ENCODE results near the gene HERPUD1.
"Not testable (repeated sequence)": the region's sequence is repeated elsewhere in the genome, so short reads cannot be mapped to it uniquely, and the experiment has no call there.

The HERPUD1 gene

GRCh38 chr16:56980792-56981724 lies 49.1 kb downstream of the HERPUD1 start:
- DNase-seq (ENCODE audit: low read depth in 2 of 2), result no peak

GRCh38 chr16:56981729-56982271 lies 49.9 kb downstream of the HERPUD1 start:
- DNase-seq (ENCODE audit: low read depth in 2 of 2), result no peak

- DNase-seq (ENCODE audit: low read depth in 2 of 2), result no peak
Measured at GRCh38 chr16:56982695-56983094, 50.8 kb downstream of the HERPUD1 start.

- DNase-seq (ENCODE audit: low read depth in 2 of 2), result no peak
Measured at GRCh38 chr16:56983211-56983751, 51.3 kb downstream of the HERPUD1 start.

- no peak for DNase-seq (ENCODE audit: low read depth in 2 of 2)
Measured at GRCh38 chr16:56984639-56985038, 52.7 kb downstream of the HERPUD1 start.

GRCh38 chr16:56985288-56985961 lies 53.5 kb downstream of the HERPUD1 start:
- DNase-seq (ENCODE audit: low read depth in 2 of 2), result peak; percentile 59 to 62

- no peak for DNase-seq (ENCODE audit: low read depth in 2 of 2)
Measured at GRCh38 chr16:56985962-56986360, 54.0 kb downstream of the HERPUD1 start.

GRCh38 chr16:56986361-56986760 lies 54.4 kb downstream of the HERPUD1 start:
- DNase-seq (ENCODE audit: low read depth in 2 of 2), result no peak

- DNase-seq (ENCODE audit: low read depth in 2 of 2), result not testable (repeated sequence)
Measured at GRCh38 chr16:56986908-56987307, 55.0 kb downstream of the HERPUD1 start.

- no peak for DNase-seq (ENCODE audit: low read depth in 2 of 2)
Measured at GRCh38 chr16:56987692-56988091, 55.8 kb downstream of the HERPUD1 start.

- no peak for DNase-seq (ENCODE audit: low read depth in 2 of 2)
Measured at GRCh38 chr16:56988161-56988947, 56.4 kb downstream of the HERPUD1 start.

GRCh38 chr16:56988948-56989945 lies 57.3 kb downstream of the HERPUD1 start, which contains the start of gene NLRC5:
Gene NLRC5 (plus strand): TSS chr16:56989557. CDS start chr16:57020713, 31,156 bp downstream.
- DNase-seq (ENCODE audit: low read depth in 2 of 2), result peak; percentile 49 to 52

- DNase-seq (ENCODE audit: low read depth in 2 of 2), result no peak
Measured at GRCh38 chr16:56989988-56990387, 58.0 kb downstream of the HERPUD1 start.

GRCh38 chr16:56990407-56991286 lies 58.7 kb downstream of the HERPUD1 start:
- DNase-seq (ENCODE audit: low read depth in 2 of 2), result no peak

GRCh38 chr16:56992431-56992830 lies 60.5 kb downstream of the HERPUD1 start:
- not testable (repeated sequence) for DNase-seq (ENCODE audit: low read depth in 2 of 2)

GRCh38 chr16:56993204-56993603 lies 61.3 kb downstream of the HERPUD1 start:
- DNase-seq (ENCODE audit: low read depth in 2 of 2), result no peak

GRCh38 chr16:56994311-56994710 lies 62.4 kb downstream of the HERPUD1 start:
- no peak for DNase-seq (ENCODE audit: low read depth in 2 of 2)

Data from fibroblast of skin of left biceps (primary cell).